NOMO-1 treated with DMSO at 0.1 percent for 48 hours (cell line): ENCODE results near the gene HEATR1.
"Not testable (repeated sequence)": the region's sequence is repeated elsewhere in the genome, so short reads cannot be mapped to it uniquely, and the experiment has no call there.

Experiments
- DNase-seq: peaks from one replicate; lab custom pipeline; 2025; ENCODE audit not compliant: unreplicated experiment; lab: John Stamatoyannopoulos, UW

The HEATR1 gene

GRCh38 chr1:236602171-236602570 is 2.1 kb downstream of the HEATR1 start:
- DNase-seq, result no peak

- no peak for DNase-seq
Observed at GRCh38 chr1:236590553-236591150, 13.7 kb downstream of the HEATR1 start.

GRCh38 chr1:236589531-236589930 is 14.8 kb downstream of the HEATR1 start:
- DNase-seq, result no peak

DNA sequence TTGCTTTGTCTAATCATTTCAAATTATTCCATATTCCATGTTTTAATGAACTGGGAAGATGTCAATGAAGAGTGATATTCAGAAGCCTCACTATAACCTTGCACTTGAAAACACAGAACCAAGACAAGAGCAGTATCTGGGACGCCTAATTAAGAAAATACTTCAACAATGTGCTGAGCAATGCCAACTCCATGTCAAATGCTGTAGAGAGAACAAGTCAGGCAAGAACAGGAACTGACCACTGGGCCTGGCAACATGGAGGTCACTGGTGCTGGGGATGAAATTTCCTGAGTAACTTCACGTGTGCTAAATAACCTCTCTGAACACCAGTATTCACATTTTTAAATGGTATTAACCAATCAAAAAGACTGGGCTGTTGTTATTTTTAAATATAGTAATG is 22.8 kb downstream of the HEATR1 start:
- no peak for DNase-seq

DNA sequence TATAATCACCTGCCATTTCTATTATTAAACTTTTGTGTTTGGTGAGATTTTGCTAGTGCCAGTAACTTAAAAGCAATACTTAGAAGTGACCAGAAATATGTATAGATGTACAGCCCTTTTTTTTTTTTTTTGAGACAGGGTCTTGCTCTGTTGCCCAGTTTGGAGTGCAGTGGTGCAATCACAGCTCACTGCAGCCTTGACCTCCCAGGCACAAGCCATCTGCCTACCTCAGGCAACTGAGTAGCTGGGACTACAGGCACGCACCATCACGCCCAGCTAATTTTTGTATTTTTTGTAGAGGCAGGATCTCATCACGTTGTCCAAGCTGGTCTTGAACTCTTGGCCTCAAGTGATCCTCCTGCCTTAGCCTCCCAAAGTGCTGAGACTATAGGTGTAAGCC is 23.9 kb downstream of the HEATR1 start:
- not testable (repeated sequence) for DNase-seq

DNA sequence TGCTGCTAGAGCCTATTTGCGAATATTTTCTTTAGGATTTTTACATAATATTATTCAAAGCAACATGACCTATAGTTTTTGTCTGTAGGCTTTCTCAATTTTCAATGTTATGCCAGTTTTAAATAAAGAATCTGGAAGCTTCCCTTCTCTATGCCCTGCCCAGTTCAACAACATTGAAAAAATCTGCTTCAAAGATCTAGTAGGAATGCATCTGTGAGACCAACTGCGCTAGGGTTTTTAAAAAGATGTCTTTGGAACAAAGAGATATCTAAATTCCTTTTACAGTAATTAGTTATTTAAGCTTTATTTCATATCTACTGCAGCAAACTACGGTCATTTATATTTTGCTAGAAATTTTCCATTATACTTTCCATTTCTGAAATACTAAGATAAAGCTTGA is 25.7 kb downstream of the HEATR1 start:
- DNase-seq, result no peak

DNA sequence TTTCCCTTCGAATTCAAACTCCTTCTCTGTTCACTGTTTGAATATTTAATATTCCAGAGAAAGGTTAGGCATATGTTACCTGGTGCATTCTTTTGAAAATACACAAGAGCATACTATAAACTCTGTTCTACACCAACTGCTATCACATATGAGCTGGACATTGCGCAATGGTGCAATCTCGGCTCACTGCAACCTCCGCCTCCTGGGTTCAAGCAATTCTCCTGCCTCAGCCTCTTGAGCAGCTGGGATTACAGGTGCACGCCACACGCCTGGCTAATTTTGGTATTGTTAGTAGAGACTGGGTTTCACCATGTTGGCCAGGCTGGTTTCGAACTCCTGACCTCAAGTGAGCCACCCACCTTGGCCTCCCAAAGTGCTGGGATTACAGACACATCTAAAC is 27.3 kb downstream of the HEATR1 start:
- not testable (repeated sequence) for DNase-seq

DNA sequence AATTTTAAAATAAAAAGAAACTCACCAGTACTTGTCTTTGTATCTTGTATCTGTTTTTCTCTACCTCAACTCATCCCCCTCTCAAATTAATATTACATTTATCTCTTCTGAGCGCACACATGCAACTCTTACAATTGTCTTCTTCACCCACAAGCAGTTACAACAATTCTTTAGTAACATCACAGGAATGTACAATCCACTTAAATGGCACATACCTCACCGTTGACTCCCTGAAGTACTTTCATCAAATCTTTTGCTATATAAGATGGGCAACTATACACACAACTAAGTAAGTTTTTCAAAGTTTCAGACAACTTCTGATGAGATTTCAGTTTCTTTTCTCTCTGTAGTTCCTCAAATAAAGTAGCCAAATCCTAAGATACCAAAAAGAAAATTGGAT is 28.3 kb downstream of the HEATR1 start:
- DNase-seq, result no peak

GRCh38 chr1:236575523-236575922 is 28.8 kb downstream of the HEATR1 start:
- DNase-seq, result no peak

DNA sequence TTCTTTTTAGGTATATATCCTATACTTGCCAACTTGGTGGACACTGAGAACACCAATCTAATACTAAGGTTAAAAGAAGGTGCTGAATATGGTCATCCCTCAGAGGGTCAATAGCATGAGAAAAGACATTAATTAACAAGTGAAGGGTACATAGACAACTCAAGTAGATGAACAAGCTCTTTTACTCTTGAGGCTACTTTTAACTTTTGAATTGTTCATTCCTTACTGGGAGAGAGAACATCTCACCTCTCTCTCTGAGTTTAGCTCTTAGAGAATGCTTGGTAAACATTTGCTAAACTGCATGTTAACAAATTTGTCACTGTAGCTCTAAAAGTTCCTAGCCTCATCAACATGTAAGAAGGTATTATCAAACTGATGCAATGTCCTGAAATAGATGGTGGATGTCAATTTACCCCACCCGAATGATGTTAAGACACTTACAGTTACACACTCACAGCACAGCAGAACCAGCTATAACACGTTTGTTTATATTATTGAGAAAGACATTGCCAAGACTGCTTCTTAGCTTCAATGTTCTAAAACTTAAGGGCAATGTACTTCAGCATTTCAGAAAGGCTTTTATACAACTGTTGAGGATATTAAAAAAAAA is 35.9 kb downstream of the HEATR1 start:
- no peak for DNase-seq

GRCh38 chr1:236565530-236565929 is 38.8 kb downstream of the HEATR1 start:
- DNase-seq, result no peak

DNA sequence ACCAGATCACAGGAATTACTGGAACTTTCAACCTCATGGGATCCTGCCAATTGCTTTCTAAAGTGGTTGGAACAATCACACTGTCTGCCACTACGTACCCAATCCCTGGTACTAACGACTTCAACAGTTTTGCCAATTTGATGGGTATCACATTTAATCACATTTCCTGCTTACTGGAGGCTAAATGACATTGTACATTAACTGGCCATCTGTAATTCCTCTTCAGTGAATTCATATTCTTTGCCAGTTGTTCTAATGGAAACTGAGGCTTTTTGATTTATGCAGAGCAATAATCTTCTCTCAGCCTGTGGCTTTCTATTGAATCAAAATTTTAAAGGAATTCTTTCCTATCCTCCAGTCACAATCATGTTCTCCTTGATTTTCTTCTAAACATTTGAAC is 42.3 kb downstream of the HEATR1 start:
- DNase-seq, result no peak

- no peak for DNase-seq
Observed at GRCh38 chr1:236560213-236560771, 44.0 kb downstream of the HEATR1 start.

GRCh38 chr1:236558846-236559245 is 45.5 kb downstream of the HEATR1 start:
- no peak for DNase-seq

GRCh38 chr1:236558081-236558480 is 46.2 kb downstream of the HEATR1 start:
- DNase-seq, result no peak

DNA sequence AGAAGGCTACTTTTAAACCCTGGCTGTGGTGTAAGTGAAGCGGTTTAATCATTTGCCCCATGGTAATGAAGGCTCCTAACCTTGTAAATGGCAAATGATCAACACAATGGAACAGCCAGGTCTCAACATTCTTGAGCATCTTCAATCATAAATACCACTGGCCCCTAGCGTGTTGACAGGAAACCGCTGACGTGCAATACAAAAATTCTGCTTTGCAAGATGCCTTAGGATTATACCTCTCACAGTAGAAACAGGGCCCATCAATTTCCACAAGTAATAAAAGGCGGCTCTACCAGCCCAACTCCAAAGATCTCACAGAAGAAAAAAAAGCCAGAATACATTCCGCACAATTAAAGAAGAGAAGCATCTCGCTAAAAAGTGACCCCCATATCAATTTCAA is 47.7 kb downstream of the HEATR1 start:
- DNase-seq, result no peak

DNA sequence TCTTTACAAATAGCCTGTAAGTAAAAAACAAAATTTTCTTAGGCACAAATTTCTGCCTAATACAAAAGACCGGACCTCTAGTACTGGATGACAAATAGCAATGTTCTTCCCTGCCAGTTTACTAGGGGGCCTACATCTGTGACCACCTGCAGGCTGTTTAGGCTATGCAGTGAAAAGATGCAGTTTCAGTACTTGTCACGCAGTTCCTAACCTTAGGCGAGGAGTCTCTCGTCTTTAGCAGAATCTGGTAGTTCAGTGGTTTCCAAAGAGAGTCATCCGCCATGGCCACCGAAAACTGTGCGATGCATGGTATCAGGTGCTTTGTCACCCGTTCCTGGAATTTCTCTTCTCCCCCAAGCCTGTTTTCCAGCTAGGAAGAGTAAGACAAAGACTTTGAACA is 50.9 kb downstream of the HEATR1 start:
- no peak for DNase-seq

DNA sequence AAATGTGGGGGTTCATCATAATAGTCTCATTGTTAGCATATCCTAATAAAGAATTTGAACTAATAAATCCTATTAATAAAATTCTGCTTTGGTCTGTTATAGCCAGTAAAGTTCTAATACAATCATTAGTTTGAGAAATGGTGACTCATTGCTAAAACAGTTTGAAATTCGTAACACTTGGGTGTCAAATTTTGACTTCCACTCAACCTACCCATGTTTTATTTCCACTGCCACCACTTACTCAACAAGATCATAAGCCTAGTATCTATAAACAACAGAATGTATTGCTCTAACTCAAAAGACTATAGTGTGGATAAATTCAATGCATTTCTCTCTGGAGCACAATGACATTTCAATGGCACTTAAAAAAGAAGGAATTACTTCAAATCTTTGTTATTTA is 51.4 kb downstream of the HEATR1 start:
- no peak for DNase-seq

GRCh38 chr1:236552096-236552495 is 52.2 kb downstream of the HEATR1 start:
- DNase-seq, result no peak

DNA sequence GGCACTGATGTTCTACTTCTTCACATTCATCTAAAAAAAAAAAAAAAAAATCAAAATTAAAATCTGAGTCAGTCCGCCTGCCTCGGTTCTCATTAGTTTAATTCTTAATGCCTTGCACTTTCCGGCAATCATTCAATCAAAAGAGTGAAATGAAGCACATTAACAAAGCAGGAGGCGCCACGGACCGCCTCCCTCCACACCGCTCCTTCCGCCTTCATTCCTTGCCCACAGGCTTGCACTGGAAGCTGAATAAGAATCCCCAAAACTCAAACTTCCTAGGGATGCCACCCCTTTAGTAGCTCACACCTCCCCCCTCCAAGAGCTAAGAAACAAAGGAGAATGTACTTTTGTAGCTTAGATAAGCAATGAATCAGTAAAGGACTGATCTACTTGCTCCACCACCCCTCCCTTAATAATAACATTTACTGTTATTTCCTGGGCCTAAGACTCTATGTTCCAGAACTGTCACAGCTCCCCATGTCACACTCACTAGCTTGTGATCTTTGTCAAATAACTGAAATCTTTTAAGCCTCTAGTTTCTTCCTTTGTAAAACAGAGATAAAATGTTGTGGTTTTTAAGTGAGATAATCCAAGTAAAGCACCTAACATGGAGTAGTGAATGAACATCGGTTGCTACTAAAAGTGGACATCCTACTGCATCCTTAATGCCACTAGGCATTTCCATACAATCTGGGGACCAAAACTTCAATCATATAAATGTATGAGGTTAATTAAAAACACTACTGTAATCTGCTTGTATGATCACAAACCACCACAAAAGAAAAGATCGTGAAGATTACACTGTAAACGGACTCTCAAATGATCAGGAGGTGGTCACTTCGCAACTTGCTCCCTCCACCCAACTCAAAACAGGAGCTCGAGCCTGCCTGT is 53.1 kb downstream of the HEATR1 start:
- DNase-seq, result no peak

DNA sequence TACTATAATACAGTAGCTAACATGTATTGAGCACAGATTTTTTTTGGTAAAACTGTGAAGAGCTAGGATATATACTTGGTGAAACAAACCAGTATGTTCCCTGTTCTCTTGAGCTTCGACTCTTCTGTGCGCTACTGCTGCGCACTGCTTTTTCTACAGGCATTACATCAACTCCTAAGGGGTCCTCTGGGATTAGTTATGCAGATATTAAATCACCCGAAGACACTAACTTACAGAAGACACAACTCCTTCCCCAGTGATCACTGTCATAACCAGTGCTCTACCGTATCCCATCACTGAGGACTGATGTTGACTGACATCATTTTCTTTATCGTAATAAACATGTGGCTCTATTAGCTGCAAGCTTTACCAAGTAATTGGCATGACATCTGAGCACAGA is 55.9 kb downstream of the HEATR1 start:
- no peak for DNase-seq

GRCh38 chr1:236545621-236546169 is 58.6 kb downstream of the HEATR1 start:
- no peak for DNase-seq
